DND-41 (cell line): ENCODE data around the gene SLC35F3.

Experiments used
- ATAC-seq: fragments of 200-7000 bp; cut with Tn5 transposase; 3 replicates; pipeline ENCODE4 v1.9.1; 2021; ENCODE audit warnings: low read depth; ENCODE audit not compliant: insufficient read depth
- DNase-seq: peaks from one replicate; pipeline ENCODE4 v3.0.0-alpha.2; 2020
- H2AFZ ChIP-seq: 2 replicates; pipeline ENCODE4 v1.6.0; 2012; ENCODE audit warnings: low read depth, low read length
- H3K27ac ChIP-seq: 2 replicates; pipeline ENCODE4 v1.5.1; 2012; ENCODE audit warnings: low read length, inconsistent platforms
- H3K27me3 ChIP-seq: fragments of 200-600 bp; sonication (generic); 2 replicates; pipeline ENCODE4 v1.6.0; 2012; ENCODE audit warnings: low read length, mild to moderate bottlenecking, inconsistent platforms; ENCODE audit not compliant: insufficient read depth, poor library complexity
- H3K36me3 ChIP-seq: 2 replicates; pipeline ENCODE4 v1.5.1; 2012; ENCODE audit warnings: low read length, inconsistent platforms; ENCODE audit not compliant: insufficient read depth
- H3K4me1 ChIP-seq: 2 replicates; pipeline ENCODE4 v1.5.1; 2012; ENCODE audit warnings: mild to moderate bottlenecking, low read length; ENCODE audit not compliant: insufficient read depth
- H3K4me2 ChIP-seq: 2 replicates; pipeline ENCODE4 v1.6.0; 2012; ENCODE audit warnings: mild to moderate bottlenecking, moderate library complexity, low read length, inconsistent platforms; ENCODE audit not compliant: insufficient read depth
- H3K4me3 ChIP-seq, 2 experiments: fragments of 200-600 bp in 1 of 2; shearing (Covaris generic) in 1 of 2; 2 replicates each; pipeline ENCODE4 v1.5.1; 2012 to 2016; ENCODE audit warnings: inconsistent platforms in 2 of 2, low read length in 2 of 2, mild to moderate bottlenecking in 2 of 2, low read depth in 1 of 2, moderate library complexity in 1 of 2
- H3K79me2 ChIP-seq: 2 replicates; pipeline ENCODE4 v1.6.0; 2012; ENCODE audit warnings: low read length, inconsistent platforms; ENCODE audit not compliant: insufficient read depth
- H3K9ac ChIP-seq: 2 replicates; pipeline ENCODE4 v1.6.0; 2012; ENCODE audit warnings: low read depth, mild to moderate bottlenecking, inconsistent platforms, low read length, moderate library complexity
- H3K9me3 ChIP-seq: 2 replicates; pipeline ENCODE4 v1.5.1; 2012; ENCODE audit warnings: low read length, moderate library complexity, mild to moderate bottlenecking, inconsistent platforms; ENCODE audit not compliant: insufficient read depth, severe bottlenecking
- H4K20me1 ChIP-seq: 2 replicates; pipeline ENCODE4 v1.6.0; 2012; ENCODE audit warnings: low read length; ENCODE audit not compliant: insufficient read depth
- EZH2 ChIP-seq: IDR thresholded peaks from 3 replicates; pipeline ENCODE4 v1.6.1; 2012; ENCODE audit warnings: borderline replicate concordance, low read depth, mild to moderate bottlenecking, moderate library complexity, low read length, inconsistent platforms; ENCODE audit not compliant: severe bottlenecking
- TF ChIP-seq, protein P1 (sequence below): IDR thresholded peaks from 2 replicates; pipeline ENCODE4 v1.5.1; 2012; ENCODE audit warnings: borderline replicate concordance, low read length, moderate library complexity, mild to moderate bottlenecking; ENCODE audit not compliant: poor library complexity, severe bottlenecking; ENCODE audit errors: extremely low read depth

Gene SLC35F3

DNA sequence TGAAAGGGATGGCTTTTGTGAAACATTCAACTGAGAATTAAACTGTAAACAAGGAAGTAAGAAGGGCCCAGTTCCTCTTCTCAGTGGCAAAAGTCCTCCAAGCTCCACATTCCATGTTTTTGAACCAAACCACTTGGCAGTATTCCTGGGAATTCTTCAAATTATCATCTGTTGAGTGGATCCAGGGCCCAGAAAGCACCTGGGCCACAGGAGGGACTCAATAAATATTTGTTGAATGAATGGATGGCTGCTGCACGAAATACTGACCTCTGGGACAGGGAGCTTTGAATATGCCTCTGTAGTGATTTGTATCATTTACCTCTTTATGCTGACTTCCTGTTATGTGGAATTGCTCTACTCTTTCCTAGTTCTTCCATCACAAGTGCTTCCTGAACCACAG, 4.7 kb downstream of the SLC35F3 start:
- Histone ChIP-seq H3K4me1 (no peaks in the 10 kb centered on the region), H3K27ac (no peak overlapping the region), H2AFZ (no peak overlapping the region), H3K9me3 (no peaks in the 10 kb centered on the region), H3K36me3 (no peaks in the 10 kb centered on the region), H3K4me3 (no peak overlapping the region), H3K4me2 (no peak overlapping the region), H3K79me2 (no peaks in the 10 kb centered on the region), H4K20me1 (no peaks in the 10 kb centered on the region), H3K27me3 (no peaks in the 10 kb centered on the region), H3K9ac (no peak overlapping the region)
- no peak for TF ChIP-seq EZH2
- TF ChIP-seq, protein P1, sequence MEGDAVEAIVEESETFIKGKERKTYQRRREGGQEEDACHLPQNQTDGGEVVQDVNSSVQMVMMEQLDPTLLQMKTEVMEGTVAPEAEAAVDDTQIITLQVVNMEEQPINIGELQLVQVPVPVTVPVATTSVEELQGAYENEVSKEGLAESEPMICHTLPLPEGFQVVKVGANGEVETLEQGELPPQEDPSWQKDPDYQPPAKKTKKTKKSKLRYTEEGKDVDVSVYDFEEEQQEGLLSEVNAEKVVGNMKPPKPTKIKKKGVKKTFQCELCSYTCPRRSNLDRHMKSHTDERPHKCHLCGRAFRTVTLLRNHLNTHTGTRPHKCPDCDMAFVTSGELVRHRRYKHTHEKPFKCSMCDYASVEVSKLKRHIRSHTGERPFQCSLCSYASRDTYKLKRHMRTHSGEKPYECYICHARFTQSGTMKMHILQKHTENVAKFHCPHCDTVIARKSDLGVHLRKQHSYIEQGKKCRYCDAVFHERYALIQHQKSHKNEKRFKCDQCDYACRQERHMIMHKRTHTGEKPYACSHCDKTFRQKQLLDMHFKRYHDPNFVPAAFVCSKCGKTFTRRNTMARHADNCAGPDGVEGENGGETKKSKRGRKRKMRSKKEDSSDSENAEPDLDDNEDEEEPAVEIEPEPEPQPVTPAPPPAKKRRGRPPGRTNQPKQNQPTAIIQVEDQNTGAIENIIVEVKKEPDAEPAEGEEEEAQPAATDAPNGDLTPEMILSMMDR: no peak
- no peak for DNase-seq
- ATAC-seq: no peak

DNA sequence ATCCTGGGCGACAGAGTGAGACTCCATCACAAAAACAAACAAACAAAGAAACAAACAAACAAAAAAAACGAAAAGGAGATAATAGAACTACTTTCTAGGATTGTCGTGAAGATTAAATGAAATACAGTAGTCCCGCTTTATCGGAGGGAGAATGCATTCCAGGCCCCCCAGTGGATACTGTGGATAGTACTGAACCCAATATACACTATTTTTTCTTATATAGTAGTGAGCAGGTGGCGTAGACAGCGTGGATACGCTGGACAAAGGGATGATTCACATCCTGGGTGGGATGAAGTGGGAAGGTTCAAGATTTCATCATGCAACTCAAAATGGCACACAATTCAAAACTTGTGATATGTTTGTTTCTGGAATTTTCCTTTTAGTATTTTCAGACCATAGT, 8.0 kb downstream of the SLC35F3 start:
- no peaks in the 10 kb centered on the region for H3K9me3 ChIP-seq
- no peak overlapping the region for H3K9ac ChIP-seq
- no peak overlapping the region for H3K27ac ChIP-seq
- H3K79me2 ChIP-seq: no peaks in the 10 kb centered on the region
- no peak overlapping the region for H3K4me3 ChIP-seq
- no peaks in the 10 kb centered on the region for H3K4me1 ChIP-seq
- TF ChIP-seq EZH2: no peak
- TF ChIP-seq, protein P1: no peak
- H3K4me2 ChIP-seq: no peak overlapping the region
- no peaks in the 10 kb centered on the region for H3K36me3 ChIP-seq
- ATAC-seq (no peak), DNase-seq (no peak)
- H2AFZ ChIP-seq: no peak overlapping the region
- no peaks in the 10 kb centered on the region for H4K20me1 ChIP-seq
- no peaks in the 10 kb centered on the region for H3K27me3 ChIP-seq

DNA sequence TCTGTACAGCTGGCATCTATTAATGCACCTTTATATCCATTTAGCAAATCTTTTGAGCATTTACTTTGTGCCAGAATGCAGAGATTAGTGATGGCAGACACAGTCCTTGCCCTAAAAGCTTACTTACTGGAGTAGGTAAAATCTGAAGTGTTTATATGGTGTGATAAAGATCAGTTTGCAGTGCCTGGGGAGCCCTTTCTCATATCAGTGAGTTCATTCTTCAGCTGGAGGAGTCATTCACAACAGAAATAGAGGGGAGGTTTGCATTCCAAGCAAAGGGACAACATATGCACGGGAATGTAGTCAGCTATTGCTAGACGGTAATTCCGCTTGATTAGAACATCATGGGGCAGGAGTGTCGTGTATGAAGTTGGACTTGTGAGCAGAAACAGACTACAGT, 8.4 kb downstream of the SLC35F3 start:
- no peaks in the 10 kb centered on the region for H3K4me1 ChIP-seq
- DNase-seq (no peak), ATAC-seq (no peak)
- H3K9ac ChIP-seq: no peak overlapping the region
- H4K20me1 ChIP-seq: no peaks in the 10 kb centered on the region
- no peak overlapping the region for H2AFZ ChIP-seq
- no peak overlapping the region for H3K4me3 ChIP-seq
- no peaks in the 10 kb centered on the region for H3K79me2 ChIP-seq
- H3K36me3 ChIP-seq: no peaks in the 10 kb centered on the region
- H3K27ac ChIP-seq: no peak overlapping the region
- H3K4me2 ChIP-seq: no peak overlapping the region
- TF ChIP-seq, protein P1: no peak
- TF ChIP-seq EZH2: no peak
- no peaks in the 10 kb centered on the region for H3K27me3 ChIP-seq
- no peaks in the 10 kb centered on the region for H3K9me3 ChIP-seq

DNA sequence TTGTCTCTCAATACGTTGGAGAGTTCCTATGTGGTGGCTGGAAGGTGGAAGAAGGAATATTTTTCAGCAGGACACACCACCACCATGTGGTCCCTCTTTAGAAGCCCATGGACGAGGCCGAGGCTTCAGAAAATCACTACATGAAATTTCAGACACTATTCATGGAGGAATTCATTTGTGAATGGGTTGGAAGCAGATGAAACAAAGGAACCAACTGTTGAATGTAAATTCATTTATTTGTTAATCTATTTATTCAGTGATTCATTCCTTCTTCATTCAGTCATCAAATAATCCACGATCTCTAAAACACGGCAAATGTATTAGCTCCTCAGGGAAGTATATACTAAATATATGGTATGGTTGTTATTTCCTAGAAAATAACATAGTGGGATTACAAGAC, 12.2 kb downstream of the SLC35F3 start:
- no peaks in the 10 kb centered on the region for H4K20me1 ChIP-seq
- no peaks in the 10 kb centered on the region for H3K79me2 ChIP-seq
- no peaks in the 10 kb centered on the region for H3K4me1 ChIP-seq
- no peaks in the 10 kb centered on the region for H3K36me3 ChIP-seq
- ATAC-seq (no peak), DNase-seq (no peak)
- no peak overlapping the region for H3K4me3 ChIP-seq
- peaks cover 4% of the 10 kb centered on the region for H3K27me3 ChIP-seq
- H3K9ac ChIP-seq: no peak overlapping the region
- H3K9me3 ChIP-seq: no peaks in the 10 kb centered on the region
- no peak overlapping the region for H3K4me2 ChIP-seq
- H2AFZ ChIP-seq: no peak overlapping the region
- H3K27ac ChIP-seq: no peak overlapping the region
- no peak for TF ChIP-seq EZH2
- TF ChIP-seq, protein P1: no peak
